ENCODE results near the gene DNAH14. TPM values are rescaled to one million over a fixed set of nuclear protein-coding genes. Genes with fewer than 3 reads are reported as not detected.

DNAH14 gene
- total RNA-seq, 6 donors from 2014 or later: 2.1 to 26.5 (median 12.9) TPM

GRCh38 chr1:225431081-225431863 lies 501.8 kb downstream of the DNAH14 start:
- TF ChIP-seq POLR2A (IDR thresholded peaks at IDR 0.05) (no peak), POLR2AphosphoS5 (IDR thresholded peaks at IDR 0.05) (no peak), CTCF (IDR thresholded peaks at IDR 0.05) (no peak), EP300 (IDR thresholded peaks at IDR 0.05) (no peak)
- H3K27me3 ChIP-seq: no peaks in the 10 kb centered on the region
- no peaks in the 10 kb centered on the region for H3K36me3 ChIP-seq
- 95 to 97% methylated on average over 11 to 35 of the region's 36 CpGs for WGBS, 2 donors
- H3K27ac ChIP-seq: no peak overlapping the region
- H3K4me3 ChIP-seq: no peak overlapping the region
- ATAC-seq (ENCODE audit: low FRiP score in 2 of 2) (no peak), DNase-seq (peak in 1 of 2 donors; percentile 73)
- H3K4me1 ChIP-seq: peaks cover 3 to 14% (median 7%) of the 10 kb centered on the region in 4 donors
- H3K9me3 ChIP-seq: no peaks in the 10 kb centered on the region

GRCh38 chr1:225434046-225434445 lies 504.6 kb downstream of the DNAH14 start:
- no peak for TF ChIP-seq POLR2AphosphoS5 (IDR thresholded peaks at IDR 0.05)
- no peak for TF ChIP-seq POLR2A (IDR thresholded peaks at IDR 0.05)
- no peak for TF ChIP-seq CTCF (IDR thresholded peaks at IDR 0.05)
- no peak for TF ChIP-seq EP300 (IDR thresholded peaks at IDR 0.05)
- ATAC-seq (ENCODE audit: low FRiP score in 2 of 2): no peak
- WGBS, 2 donors: 78 to 89% methylated on average over 5 of the region's 5 CpGs
- Histone ChIP-seq H3K9me3 (no peaks in the 10 kb centered on the region), H3K36me3 (no peaks in the 10 kb centered on the region), H3K4me1 (peaks cover 0 to 6% (median 2%) of the 10 kb centered on the region in 4 donors), H3K4me3 (no peak overlapping the region), H3K27ac (no peak overlapping the region), H3K27me3 (no peaks in the 10 kb centered on the region)
- DNase-seq: no peak

GRCh38 chr1:225435076-225435475 lies 505.6 kb downstream of the DNAH14 start:
- H3K36me3 ChIP-seq: no peaks in the 10 kb centered on the region
- DNase-seq: no peak
- peaks cover 0 to 4% (median 0%) of the 10 kb centered on the region in 4 donors for H3K4me1 ChIP-seq
- TF ChIP-seq CTCF (IDR thresholded peaks at IDR 0.05) (no peak), EP300 (IDR thresholded peaks at IDR 0.05) (no peak), POLR2A (IDR thresholded peaks at IDR 0.05) (no peak), POLR2AphosphoS5 (IDR thresholded peaks at IDR 0.05) (no peak)
- no peaks in the 10 kb centered on the region for H3K9me3 ChIP-seq
- 77 to 79% methylated on average over 6 of the region's 6 CpGs for WGBS, 2 donors
- no peak overlapping the region for H3K27ac ChIP-seq
- no peak for ATAC-seq (ENCODE audit: low FRiP score in 2 of 2)
- no peaks in the 10 kb centered on the region for H3K27me3 ChIP-seq
- H3K4me3 ChIP-seq: no peak overlapping the region

- Histone ChIP-seq H3K9me3 (no peaks in the 10 kb centered on the region), H3K27me3 (no peaks in the 10 kb centered on the region), H3K4me3 (no peak overlapping the region), H3K27ac (no peak overlapping the region), H3K36me3 (no peaks in the 10 kb centered on the region), H3K4me1 (peaks cover 0 to 4% (median 0%) of the 10 kb centered on the region in 4 donors)
- ATAC-seq (ENCODE audit: low FRiP score in 2 of 2) (no peak), DNase-seq (no peak)
- WGBS, 2 donors: 94 to 97% methylated on average over 1 of the region's 1 CpG
- no peak for TF ChIP-seq POLR2AphosphoS5 (IDR thresholded peaks at IDR 0.05)
- TF ChIP-seq EP300 (IDR thresholded peaks at IDR 0.05): no peak
- no peak for TF ChIP-seq CTCF (IDR thresholded peaks at IDR 0.05)
- TF ChIP-seq POLR2A (IDR thresholded peaks at IDR 0.05): no peak
Observed at GRCh38 chr1:225435487-225435886, 506.0 kb downstream of the DNAH14 start.
